Kidney (tissue), 14 donors: ENCODE results near the gene PRR14L. TPM values are rescaled to one million over a fixed set of nuclear protein-coding genes. Genes with fewer than 3 reads are reported as not detected.
"Not testable (repeated sequence)": the region's sequence is repeated elsewhere in the genome, so short reads cannot be mapped to it uniquely, and the experiment has no call there.

Source experiments
- DNase-seq, 5 donors: peaks; one replicate each; pipeline ENCODE4 v3.0.0-alpha.2; 2013 to 2020
- FAIRE-seq: peaks from 2 replicates; lab custom pipeline; 2012; peaks lifted over from hg19 to GRCh38; lab: Jason Lieb, UNC
- H3K27ac ChIP-seq, 2 donors: one replicate each; pipeline ENCODE4 v1.7.0; 2013; ENCODE audit warnings: low read depth in 2 of 2, low read length in 2 of 2, inconsistent platforms in 1 of 2
- H3K27me3 ChIP-seq: one replicate; pipeline ENCODE4 v1.7.1; 2013; ENCODE audit warnings: low read length, inconsistent platforms; ENCODE audit not compliant: control insufficient read depth, insufficient read depth
- H3K36me3 ChIP-seq, 3 donors: one replicate each; pipeline versions ENCODE4 v1.7.0 to v1.7.1; 2013; ENCODE audit warnings: low read length in 3 of 3, control low read depth in 1 of 3, inconsistent platforms in 1 of 3; ENCODE audit not compliant: insufficient read depth in 3 of 3, control insufficient read depth in 2 of 3
- H3K4me1 ChIP-seq, 3 donors: one replicate each; pipeline versions ENCODE4 v1.7.0 to v1.7.1; 2013; ENCODE audit warnings: low read length in 3 of 3, inconsistent platforms in 1 of 3, low read depth in 1 of 3; ENCODE audit not compliant: control insufficient read depth in 2 of 3, insufficient read depth in 2 of 3
- H3K4me3 ChIP-seq, 3 donors: one replicate each; pipeline versions ENCODE4 v1.7.0 to v1.8.1; 2013; ENCODE audit warnings: low read length in 3 of 3, control low read depth in 1 of 3, inconsistent platforms in 1 of 3
- H3K9ac ChIP-seq, 3 donors: one replicate each; pipeline versions ENCODE4 v1.7.0 to v1.7.1; 2013; ENCODE audit warnings: low read length in 3 of 3, control low read depth in 1 of 3, inconsistent platforms in 1 of 3
- H3K9me3 ChIP-seq, 3 donors: one replicate each; pipeline versions ENCODE4 v1.7.0 to v1.7.1; 2013; ENCODE audit warnings: low read length in 3 of 3, control low read depth in 1 of 3, inconsistent platforms in 1 of 3; ENCODE audit not compliant: control insufficient read depth in 2 of 3, insufficient read depth in 1 of 3
- intact Hi-C: fragments of 100-400 bp; cut with DNase I; formaldehyde crosslinking; loops from one replicate; pipeline ENCODE4 v1.11.1; 2022
- polyA plus RNA-seq: library from polyadenylated mRNA; stranded (reverse); fragments of 350-450 nt; fragmentation: Illumina TruSeq; extraction: RNeasy Lipid Tissue Mini Kit (QIAGEN cat#74804); gene quantifications from one replicate; pipeline ENCODE4 v1.2.3, GENCODE V29; 2014; ENCODE audit warnings: low read depth, low replicate concordance; ENCODE audit not compliant: insufficient read depth
- total RNA-seq: library from RNA; stranded (reverse); fragmentation: NEBNext Ultra II Directional; extraction: Animal tissue kit (Norgen Biotek cat#: 25700); gene quantifications from one replicate; pipeline ENCODE4 v1.2.1, GENCODE V29; 2021
- TF ChIP-seq, protein P1 (sequence below): IDR thresholded peaks from 3 replicates; pipeline ENCODE4 v1.5.1; 2012; ENCODE audit warnings: mild to moderate bottlenecking, moderate library complexity, borderline replicate concordance; ENCODE audit not compliant: insufficient read depth; ENCODE audit errors: extremely low read depth
- donor health status: control.
- donor health status: control.
- donor health status: control.
- donor health status: control.
- donor health status: control.
- donor health status: DM: yes; HTN: yes; CAD: no.
- donor health status: Normal renal cell carcinoma (clear cell type).

PRR14L gene
- total and polyA plus RNA-seq, 2 donors from 2014 or later: 5.1 to 45.3 TPM

DNA sequence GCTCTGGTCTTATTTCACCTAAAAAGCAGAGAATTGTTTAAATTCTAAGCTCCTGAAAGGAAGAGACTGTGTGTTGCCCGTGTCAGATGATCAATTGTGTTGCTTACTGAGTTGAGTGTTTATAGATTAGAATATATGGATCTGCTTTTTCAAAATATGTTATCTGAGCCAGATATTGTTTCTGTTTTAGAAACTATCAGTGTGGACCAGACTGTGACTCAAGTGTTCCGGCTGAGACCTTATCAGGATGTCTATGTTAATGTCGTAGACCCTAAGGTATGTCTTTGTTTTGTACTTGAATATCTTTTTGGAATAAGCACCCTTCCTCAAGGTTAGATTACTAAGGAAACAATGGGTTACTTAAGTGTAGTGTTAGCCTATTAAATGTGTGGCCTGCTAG lies 14.9 kb upstream of the PRR14L start:
- no peak for FAIRE-seq
- H3K36me3 ChIP-seq: peaks cover 4 to 36% (median 10%) of the 10 kb centered on the region in 3 donors
- intact Hi-C loops: no loop called here
- H3K4me3 ChIP-seq: no peak overlapping the region
- no peaks in the 10 kb centered on the region for H3K27me3 ChIP-seq
- DNase-seq: no peak
- no peaks in the 10 kb centered on the region for H3K4me1 ChIP-seq
- no peak overlapping the region for H3K27ac ChIP-seq
- TF ChIP-seq, protein P1, sequence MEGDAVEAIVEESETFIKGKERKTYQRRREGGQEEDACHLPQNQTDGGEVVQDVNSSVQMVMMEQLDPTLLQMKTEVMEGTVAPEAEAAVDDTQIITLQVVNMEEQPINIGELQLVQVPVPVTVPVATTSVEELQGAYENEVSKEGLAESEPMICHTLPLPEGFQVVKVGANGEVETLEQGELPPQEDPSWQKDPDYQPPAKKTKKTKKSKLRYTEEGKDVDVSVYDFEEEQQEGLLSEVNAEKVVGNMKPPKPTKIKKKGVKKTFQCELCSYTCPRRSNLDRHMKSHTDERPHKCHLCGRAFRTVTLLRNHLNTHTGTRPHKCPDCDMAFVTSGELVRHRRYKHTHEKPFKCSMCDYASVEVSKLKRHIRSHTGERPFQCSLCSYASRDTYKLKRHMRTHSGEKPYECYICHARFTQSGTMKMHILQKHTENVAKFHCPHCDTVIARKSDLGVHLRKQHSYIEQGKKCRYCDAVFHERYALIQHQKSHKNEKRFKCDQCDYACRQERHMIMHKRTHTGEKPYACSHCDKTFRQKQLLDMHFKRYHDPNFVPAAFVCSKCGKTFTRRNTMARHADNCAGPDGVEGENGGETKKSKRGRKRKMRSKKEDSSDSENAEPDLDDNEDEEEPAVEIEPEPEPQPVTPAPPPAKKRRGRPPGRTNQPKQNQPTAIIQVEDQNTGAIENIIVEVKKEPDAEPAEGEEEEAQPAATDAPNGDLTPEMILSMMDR: no peak
- no peak overlapping the region for H3K9ac ChIP-seq
- no peaks in the 10 kb centered on the region for H3K9me3 ChIP-seq

DNA sequence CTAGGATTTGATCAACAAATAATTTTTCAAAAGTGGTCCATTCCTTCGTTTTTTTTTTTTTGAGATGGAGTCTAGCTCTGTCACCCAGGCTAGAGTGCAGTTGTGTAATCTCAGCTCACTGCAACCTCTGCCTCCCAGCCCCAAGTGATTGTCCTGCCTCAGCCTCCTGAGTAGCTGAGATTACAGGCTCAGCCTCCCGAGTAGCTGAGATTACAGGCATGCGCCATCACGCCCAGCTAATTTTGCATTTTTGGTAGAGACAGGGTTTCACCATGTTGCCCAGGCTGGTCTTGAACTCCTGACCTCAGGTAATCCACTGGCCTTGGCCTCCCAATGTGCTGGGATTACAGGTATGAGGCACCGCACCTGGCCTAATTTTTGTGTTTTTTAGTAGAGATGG lies 8.9 kb upstream of the PRR14L start:
- H3K4me3 ChIP-seq, H3K9me3 ChIP-seq, H3K27ac ChIP-seq, H3K9ac ChIP-seq, intact Hi-C loops, H3K27me3 ChIP-seq, DNase-seq, FAIRE-seq: not testable (repeated sequence)
- peaks cover 2 to 15% (median 6%) of the 10 kb centered on the region in 3 donors for H3K36me3 ChIP-seq
- H3K4me1 ChIP-seq: peaks cover 0 to 12% (median 3%) of the 10 kb centered on the region in 3 donors

DNA sequence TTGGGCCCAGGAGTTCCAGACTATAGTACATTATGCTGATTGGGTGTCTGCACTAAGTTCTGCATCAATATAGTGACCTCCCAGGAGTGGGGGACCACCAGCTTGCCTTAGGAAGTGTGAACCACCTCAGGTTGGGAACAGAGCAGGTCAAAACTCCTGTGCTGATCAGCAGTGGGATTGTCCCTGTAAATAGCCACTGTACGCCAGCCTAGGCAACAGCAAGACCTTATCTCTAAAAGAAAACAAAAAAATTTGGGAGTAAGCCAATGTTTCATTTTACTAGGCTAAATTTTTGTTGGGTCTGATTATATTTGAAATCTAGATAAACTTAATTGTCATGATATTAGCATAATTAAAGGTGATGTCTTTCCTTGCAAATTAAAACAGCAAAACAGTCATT lies 7.3 kb upstream of the PRR14L start:
- Histone ChIP-seq H3K36me3 (peaks cover 2 to 14% (median 6%) of the 10 kb centered on the region in 3 donors), H3K27me3 (no peaks in the 10 kb centered on the region), H3K27ac (no peak overlapping the region), H3K9ac (no peak overlapping the region), H3K9me3 (no peaks in the 10 kb centered on the region), H3K4me1 (peaks cover 0 to 12% (median 11%) of the 10 kb centered on the region in 3 donors), H3K4me3 (no peak overlapping the region)
- TF ChIP-seq, protein P1: no peak
- intact Hi-C loops: no loop called here
- DNase-seq: no peak
- FAIRE-seq: no peak

DNA sequence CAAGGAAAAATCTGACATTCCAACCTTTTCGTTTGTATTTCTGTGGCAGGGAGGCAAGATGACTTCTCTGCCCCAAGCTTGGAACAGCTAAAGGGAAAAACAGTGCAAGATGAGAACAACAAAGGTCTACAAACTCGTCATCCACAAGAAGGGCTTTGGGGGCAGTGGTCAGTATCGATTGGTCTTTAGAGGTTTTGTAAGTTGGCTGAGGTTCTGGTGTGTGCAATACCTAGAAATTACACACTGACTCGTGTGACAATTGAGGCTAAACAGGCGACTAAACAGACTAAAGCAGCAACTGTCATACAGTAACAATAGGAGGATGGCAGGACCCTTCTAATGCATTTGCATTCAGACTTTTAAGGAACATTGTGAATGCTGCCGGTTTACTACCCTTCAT lies 4.9 kb upstream of the PRR14L start:
- no peak for FAIRE-seq

More for the DNA sequence above, 4.9 kb upstream of the PRR14L start:
- intact Hi-C loops: no loop called here
- no peak for DNase-seq
- Histone ChIP-seq H3K36me3 (peaks cover 0 to 9% (median 2%) of the 10 kb centered on the region in 3 donors), H3K27me3 (no peaks in the 10 kb centered on the region), H3K4me1 (peaks cover 3 to 12% (median 11%) of the 10 kb centered on the region in 3 donors), H3K4me3 (peak overlapping the region; percentile 83 to 94 (median 90)), H3K9me3 (no peaks in the 10 kb centered on the region), H3K9ac (peak overlapping the region; percentile 11 to 79 (median 52)), H3K27ac (peak overlapping the region in 1 of 2 donors; percentile 40)
- TF ChIP-seq, protein P1: no peak
